SKM-1 (cell line): ENCODE measurements around the gene DSTYK.

Experiments used
- DNase-seq: peaks from one replicate; lab custom pipeline; 2025; ENCODE audit not compliant: unreplicated experiment; lab: John Stamatoyannopoulos, UW

The DSTYK gene

GRCh38 chr1:205220421-205220820 lies 8.9 kb upstream of the DSTYK start:
- no peak for DNase-seq

DNA sequence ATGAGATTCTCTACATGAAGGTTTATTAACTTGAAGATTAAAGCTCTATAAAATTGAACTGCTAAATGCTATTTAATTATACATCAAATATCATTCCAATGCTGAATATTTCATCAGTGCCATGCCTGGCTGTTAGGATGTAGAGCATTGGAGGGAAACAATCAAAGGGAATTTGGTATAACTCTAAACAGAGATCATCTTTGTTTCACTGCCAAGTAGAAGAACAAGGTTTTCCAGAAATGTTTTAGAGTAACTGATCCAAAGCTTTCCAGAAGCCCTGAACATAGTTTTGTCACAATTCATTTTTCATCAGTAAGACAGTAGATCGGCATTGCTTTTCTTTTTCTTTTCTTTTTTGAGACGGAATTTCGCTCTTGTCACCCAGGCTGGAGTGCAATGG lies 5.9 kb upstream of the DSTYK start:
- no peak for DNase-seq

- DNase-seq, result no peak
Observed at GRCh38 chr1:205216588-205216987, 5.1 kb upstream of the DSTYK start.

- peak; percentile 72 for DNase-seq
Observed at GRCh38 chr1:205214756-205215155, 3.3 kb upstream of the DSTYK start.

GRCh38 chr1:205211839-205212536 lies 486 bp upstream of the DSTYK start:
- DNase-seq, result peak; percentile 84

DNA sequence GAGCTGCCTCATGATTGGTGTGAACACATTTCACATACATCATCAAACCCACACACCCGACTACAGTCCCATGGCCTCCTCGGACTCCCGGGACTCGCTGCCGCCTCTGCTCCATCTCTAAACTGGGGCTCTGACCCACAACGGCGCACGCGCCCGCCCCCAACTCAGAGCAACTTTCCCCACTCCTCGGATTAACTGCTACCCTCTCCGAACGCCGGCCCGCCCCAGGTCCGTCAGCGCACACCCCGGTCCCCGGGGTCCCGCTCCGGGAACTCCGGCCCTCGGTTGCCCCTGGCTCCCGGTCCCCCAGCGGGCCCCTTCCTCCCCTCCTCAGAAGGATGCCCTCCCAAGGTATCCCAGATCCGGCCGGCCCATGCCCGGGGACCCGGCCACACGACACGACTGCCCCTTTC lies 740 bp downstream of the DSTYK start:
- no peak for DNase-seq

DNA sequence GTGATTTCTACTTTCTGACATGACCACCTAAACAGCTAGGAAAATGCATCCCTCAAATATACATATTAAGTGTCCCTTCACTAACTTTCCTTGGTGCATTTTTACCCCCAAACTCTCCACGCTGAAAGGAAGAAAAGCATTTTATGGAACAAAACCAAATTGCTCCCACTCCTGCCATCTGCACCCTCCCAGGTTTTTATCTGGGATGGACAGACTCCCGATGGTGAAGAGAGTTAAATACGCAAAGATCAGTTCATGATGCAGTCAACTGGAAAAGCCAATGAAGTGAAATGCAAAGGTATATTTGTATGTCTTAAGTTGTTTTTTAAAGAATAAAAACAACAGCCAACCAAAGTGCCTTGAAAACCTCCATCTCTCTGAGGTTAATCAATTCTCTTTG lies 2.7 kb downstream of the DSTYK start:
- DNase-seq, result no peak

DNA sequence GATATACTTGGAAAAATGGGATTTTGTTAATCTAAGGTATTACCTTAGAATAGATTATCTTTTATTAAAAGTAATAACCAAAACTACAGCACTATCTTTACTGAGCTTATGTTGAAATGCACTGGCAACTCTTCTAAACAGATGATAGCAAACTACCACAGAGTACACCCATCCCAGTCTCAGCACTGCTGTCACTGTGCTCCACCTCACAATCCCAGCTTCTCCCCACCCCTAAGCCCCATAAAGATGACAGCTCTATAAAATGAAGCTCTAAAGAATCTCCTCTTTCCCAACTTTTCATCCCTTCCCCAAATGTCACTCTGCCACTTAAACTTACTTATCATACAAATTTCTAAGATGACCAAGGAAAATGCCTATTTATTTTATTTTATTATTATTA lies 6.4 kb downstream of the DSTYK start:
- no peak for DNase-seq

- DNase-seq, result no peak
Observed at GRCh38 chr1:205204552-205204951, 7.0 kb downstream of the DSTYK start.

DNA sequence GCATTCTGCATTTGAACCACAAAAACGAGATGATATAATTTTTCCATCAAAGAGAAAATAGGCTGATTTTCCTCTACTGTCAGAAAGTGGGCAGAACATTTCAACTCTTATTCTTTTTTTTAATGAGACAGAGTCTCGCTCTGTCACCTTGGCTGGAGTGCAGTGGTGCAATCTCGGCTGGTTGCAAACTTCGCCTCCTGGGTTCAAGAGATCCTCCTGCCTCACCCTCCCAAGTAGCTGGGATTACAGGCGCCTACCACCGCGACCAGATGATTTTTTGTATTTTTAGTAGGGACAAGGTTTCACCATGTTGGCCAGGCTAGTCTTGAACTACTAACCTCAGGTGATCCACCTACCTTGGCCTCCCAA lies 11.6 kb downstream of the DSTYK start:
- no peak for DNase-seq

GRCh38 chr1:205199090-205199930 lies 12.2 kb downstream of the DSTYK start:
- DNase-seq, result no peak

GRCh38 chr1:205192287-205192686 lies 19.2 kb downstream of the DSTYK start:
- DNase-seq, result no peak

DNA sequence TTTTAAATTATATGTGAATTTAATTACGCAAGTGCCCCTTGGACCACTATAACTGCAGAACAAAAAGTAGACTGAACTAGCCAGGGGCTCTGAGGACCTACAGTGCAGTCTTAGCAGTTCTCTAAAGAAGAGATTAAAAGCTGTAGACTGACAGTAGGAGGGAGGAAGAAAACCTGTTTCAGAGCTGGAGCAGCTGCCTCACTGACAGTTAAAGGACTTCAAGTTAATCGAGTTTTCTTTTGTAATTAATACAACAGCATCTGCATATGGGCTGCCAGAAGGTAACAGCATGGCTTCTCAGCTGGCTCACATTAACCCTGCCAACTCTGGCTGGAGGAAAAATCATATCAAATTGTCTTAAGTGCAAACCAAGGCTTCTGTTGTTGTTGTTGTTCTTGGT lies 19.9 kb downstream of the DSTYK start:
- no peak for DNase-seq

GRCh38 chr1:205190845-205191577 lies 20.5 kb downstream of the DSTYK start:
- no peak for DNase-seq

GRCh38 chr1:205189131-205189530 lies 22.4 kb downstream of the DSTYK start:
- DNase-seq, result no peak

DNA sequence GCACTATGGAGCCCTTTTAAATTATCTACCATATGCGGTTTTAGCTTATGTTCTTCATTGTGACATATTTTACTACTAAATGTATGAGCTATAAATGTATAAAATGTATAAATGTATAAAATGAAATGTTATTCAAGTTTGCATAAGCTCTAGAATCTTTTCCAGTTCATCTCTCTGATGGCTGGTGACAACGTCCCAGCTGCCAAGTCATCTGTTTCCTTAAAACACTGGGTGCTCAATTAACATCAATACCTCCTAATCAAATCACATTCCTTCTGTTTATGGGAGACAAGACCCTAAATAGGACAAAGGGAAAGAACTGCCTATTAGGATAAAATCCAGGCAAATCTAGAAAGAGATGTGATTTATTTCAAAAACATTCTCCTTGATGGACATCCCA lies 22.9 kb downstream of the DSTYK start:
- DNase-seq, result no peak

DNA sequence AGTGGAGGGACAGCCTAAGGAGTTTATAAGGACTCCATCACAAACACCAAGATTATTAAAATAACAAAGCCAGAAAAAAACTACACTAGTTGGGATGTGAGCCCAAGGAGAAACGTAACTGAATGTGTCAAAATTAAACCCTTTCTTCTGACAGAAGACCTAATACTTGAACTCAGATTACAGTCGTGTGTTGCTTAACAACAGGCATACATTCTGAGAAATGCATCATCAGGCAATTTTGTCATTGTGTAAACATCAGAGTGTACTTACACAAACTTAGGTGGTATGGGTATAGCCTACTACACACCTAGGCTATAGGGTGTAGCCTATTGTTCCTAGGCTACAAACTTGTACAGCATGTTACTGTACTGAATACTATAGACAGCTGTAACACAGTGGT lies 23.4 kb downstream of the DSTYK start:
- no peak for DNase-seq

- DNase-seq, result no peak
Observed at GRCh38 chr1:205187420-205187819, 24.1 kb downstream of the DSTYK start.

- no peak for DNase-seq
Observed at GRCh38 chr1:205186191-205186590, 25.3 kb downstream of the DSTYK start.

DNA sequence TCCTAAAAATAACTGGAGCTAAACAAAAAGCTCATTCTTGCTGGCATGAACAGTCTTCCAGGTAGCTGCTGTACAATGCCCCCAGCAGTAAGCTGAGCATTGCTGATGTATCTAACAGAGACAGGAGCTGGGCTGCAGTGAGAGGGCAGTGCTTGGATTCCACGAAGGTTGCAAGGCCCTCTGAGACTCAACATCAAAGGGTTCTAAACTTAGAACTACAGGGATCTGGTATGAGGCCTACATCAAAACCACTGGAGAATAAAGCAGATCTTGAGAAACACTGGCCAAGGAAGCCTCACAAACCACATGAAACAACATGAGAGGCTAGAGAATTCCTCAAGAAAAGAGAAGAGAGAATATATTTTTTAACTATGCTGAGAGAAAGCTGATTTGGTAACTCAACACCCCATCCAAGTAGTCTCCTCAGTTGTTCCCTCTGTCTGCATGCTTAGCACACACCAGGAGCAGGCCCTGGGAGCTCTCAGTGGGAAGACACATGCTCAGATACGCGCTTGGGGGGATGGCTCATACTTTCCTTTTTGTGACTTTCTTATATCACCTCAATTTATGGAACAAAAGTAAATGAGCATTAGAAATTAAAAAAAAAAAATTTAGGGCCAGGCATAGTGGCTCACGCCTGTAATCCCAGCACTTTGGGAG lies 27.7 kb downstream of the DSTYK start:
- DNase-seq, result no peak

DNA sequence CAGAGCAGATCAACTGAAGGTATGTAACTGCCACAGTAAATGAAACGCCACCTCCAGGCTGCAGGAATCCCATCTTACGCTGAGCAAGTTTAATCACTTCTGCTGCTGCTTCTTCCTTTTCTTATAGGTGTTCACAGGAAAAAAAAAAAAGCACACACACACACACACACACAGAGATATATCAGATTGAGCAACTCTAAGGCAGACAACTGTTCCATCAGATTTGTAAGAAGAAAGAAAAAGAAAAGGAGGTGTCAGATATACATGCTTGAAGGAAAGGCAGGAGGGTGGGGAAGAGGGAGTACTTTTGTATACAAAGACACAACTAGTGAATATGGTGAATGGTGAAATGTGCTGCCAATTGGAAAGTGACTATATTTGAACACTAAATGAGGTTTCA lies 28.6 kb downstream of the DSTYK start:
- DNase-seq, result no peak
